A673 (cell line): Measurements from ENCODE around the gene NFATC4. TPM values are rescaled to one million over a fixed set of nuclear protein-coding genes. Genes with fewer than 3 reads are reported as not detected.

Source experiments
- BruUV-seq: library from RNA; stranded (reverse); fragments of 400-500 nt; replicated peaks from 2 replicates; lab custom pipeline; 2021; lab: Mats Ljungman, UMichigan
- CTCF ChIA-PET: fragments of 300-600 bp; sonication (Branson Sonifier 250); formaldehyde crosslinking; loops from one replicate; lab custom pipeline; 2022; ENCODE audit warnings: antibody characterized with exemption; lab: Charles Lee
- POLR2A ChIA-PET: fragments of 300-600 bp; sonication (Branson Sonifier 250); formaldehyde crosslinking; loops from one replicate; lab custom pipeline; 2022; ENCODE audit warnings: antibody characterized with exemption; ENCODE audit not compliant: low non-redundant PET; lab: Charles Lee
- DNase-seq: peaks from one replicate; pipeline ENCODE4 v3.0.0-alpha.2; 2015; ENCODE audit warnings: low spot score
- H3K27ac ChIP-seq: fragments of 200-600 bp; sonication (generic); 2 replicates; pipeline ENCODE4 v1.5.1; 2016; ENCODE audit warnings: mixed run types, low read depth, mild to moderate bottlenecking, mixed read lengths, antibody characterized with exemption, low read length; ENCODE audit not compliant: poor library complexity, severe bottlenecking
- H3K27me3 ChIP-seq: fragments of 200-600 bp; sonication (generic); replicated peaks from 2 replicates; pipeline ENCODE4 v1.6.1; 2017; ENCODE audit warnings: mixed run types, low read depth, mild to moderate bottlenecking, mixed read lengths, antibody characterized with exemption, low read length; ENCODE audit not compliant: insufficient read depth, poor library complexity
- H3K36me3 ChIP-seq: fragments of 200-600 bp; sonication (generic); 2 replicates; pipeline ENCODE4 v1.6.1; 2016; ENCODE audit warnings: mixed run types, mild to moderate bottlenecking, mixed read lengths, antibody characterized with exemption, low read length; ENCODE audit not compliant: insufficient read depth, poor library complexity, severe bottlenecking
- H3K4me1 ChIP-seq: fragments of 200-600 bp; sonication (generic); 2 replicates; pipeline ENCODE4 v1.6.1; 2017; ENCODE audit warnings: mixed run types, mild to moderate bottlenecking, mixed read lengths, antibody characterized with exemption, low read length; ENCODE audit not compliant: insufficient read depth, poor library complexity, severe bottlenecking
- H3K4me3 ChIP-seq: fragments of 200-600 bp; sonication (generic); 2 replicates; pipeline ENCODE4 v1.5.1; 2016; ENCODE audit warnings: low read depth, mixed run types, mild to moderate bottlenecking, mixed read lengths, low read length; ENCODE audit not compliant: poor library complexity, severe bottlenecking
- H3K9me3 ChIP-seq: fragments of 200-600 bp; sonication (generic); 2 replicates; pipeline ENCODE4 v1.6.1; 2016; ENCODE audit warnings: mixed run types, low read depth, mild to moderate bottlenecking, mixed read lengths, antibody characterized with exemption, low read length; ENCODE audit not compliant: poor library complexity, severe bottlenecking
- CTCF ChIP-seq: fragments of 300-800, 200-600 bp; sonication (generic); conservative IDR thresholded peaks from 2 replicates; pipeline ENCODE4 v1.5.1; 2017; ENCODE audit warnings: low read depth, mild to moderate bottlenecking, antibody characterized with exemption, low read length, moderate library complexity, mixed read lengths
- EZH2 ChIP-seq: fragments of 200-600 bp; sonication (generic); IDR thresholded peaks from 2 replicates; pipeline ENCODE4 v1.6.1; 2017; ENCODE audit warnings: borderline replicate concordance, low read depth, mild to moderate bottlenecking, mixed read lengths, antibody characterized with exemption, low read length; ENCODE audit not compliant: poor library complexity, severe bottlenecking
- intact Hi-C: fragments of 100-400 bp; cut with micrococcal nuclease; formaldehyde crosslinking; loops from one replicate; pipeline ENCODE4 v1.10.0; 2022; ENCODE audit not compliant: unreplicated experiment
- total RNA-seq: library from RNA; stranded (reverse); gene quantifications from 2 replicates; pipeline ENCODE4 v1.2.3, GENCODE V29; 2021

Gene NFATC4
- total RNA-seq, 1 experiment from 2014 or later = 38.1 TPM

GRCh38 chr14:24365600-24366412 is 2.2 kb upstream of the NFATC4 start:
- peak; percentile 77 for DNase-seq
- BruUV-seq = TSS peak; percentile 89
- ChIA-PET POLR2A (interaction anchor here (0.7 kb wide), 1 partner anchor 74 kb away, joined by 16 read pairs; no protein-coding TSS in a partner anchor), CTCF (interaction anchor here (0.7 to 2.1 kb wide), 3 partner anchors 64 to 71 kb away, joined by 3 to 14 read pairs (median 4); partner anchors contain the start of genes CBLN3 and KHNYN)
- TF ChIP-seq EZH2 = no peak
- peak; percentile 65 for TF ChIP-seq CTCF
- Histone ChIP-seq H3K4me3 (peak overlapping the region; percentile 95), H3K4me1 (peaks cover 12% of the 10 kb centered on the region), H3K27me3 (no peaks in the 10 kb centered on the region), H3K36me3 (no peaks in the 10 kb centered on the region), H3K27ac (peak overlapping the region; percentile 91), H3K9me3 (no peaks in the 10 kb centered on the region)
- intact Hi-C loops = loop anchor here (2.0 to 5.0 kb wide), 2 partner anchors 46 to 65 kb away; no protein-coding TSS in a partner anchor

GRCh38 chr14:24366413-24366720 is 1.6 kb upstream of the NFATC4 start:
- intact Hi-C loops = loop anchor here (5.0 kb wide), 1 partner anchor 46 kb away; no protein-coding TSS in a partner anchor
- Histone ChIP-seq H3K27me3 (no peaks in the 10 kb centered on the region), H3K27ac (peak overlapping the region; percentile 91), H3K9me3 (no peaks in the 10 kb centered on the region), H3K36me3 (no peaks in the 10 kb centered on the region), H3K4me3 (peak overlapping the region; percentile 95), H3K4me1 (peaks cover 12% of the 10 kb centered on the region)
- no peak for DNase-seq
- TF ChIP-seq EZH2 (no peak), CTCF (no peak)
- CTCF ChIA-PET = interaction anchor here (0.7 to 2.1 kb wide), 3 partner anchors 63 to 389 kb away, joined by 4 to 14 read pairs (median 4); partner anchors contain the start of genes CBLN3 and KHNYN
- BruUV-seq = no TSS peak
- POLR2A ChIA-PET = interaction anchor here (0.7 kb wide), 1 partner anchor 74 kb away, joined by 16 read pairs; no protein-coding TSS in a partner anchor

GRCh38 chr14:24366721-24367513 is 1.1 kb upstream of the NFATC4 start:
- intact Hi-C loops = loop anchor here (1.0 to 5.0 kb wide), 3 partner anchors 31 to 45 kb away; no protein-coding TSS in a partner anchor
- no peaks in the 10 kb centered on the region for H3K9me3 ChIP-seq
- H3K4me1 ChIP-seq = peaks cover 12% of the 10 kb centered on the region
- TF ChIP-seq CTCF (no peak), EZH2 (no peak)
- no peaks in the 10 kb centered on the region for H3K36me3 ChIP-seq
- no TSS peak for BruUV-seq
- peak overlapping the region; percentile 95 for H3K4me3 ChIP-seq
- no peaks in the 10 kb centered on the region for H3K27me3 ChIP-seq
- POLR2A ChIA-PET = no interaction called here
- H3K27ac ChIP-seq = peak overlapping the region; percentile 91
- DNase-seq = peak; percentile 96
- CTCF ChIA-PET = interaction anchor here (0.7 to 2.1 kb wide), 3 partner anchors 63 to 389 kb away, joined by 4 to 14 read pairs (median 4); partner anchors contain the start of genes CBLN3 and KHNYN
